Lower leg skin (tissue), 3 donors: ENCODE results near the gene SPDL1.

Experiments used
- POLR2A ChIP-seq, 2 donors: fragments of 450-650 bp; IDR thresholded peaks; one replicate each; pipeline ENCODE4 v1.6.1; 2016 to 2017; ENCODE audit warnings: antibody characterized with exemption in 2 of 2, mild to moderate bottlenecking in 1 of 2, moderate library complexity in 1 of 2
- TF ChIP-seq, protein P1 (sequence below), 3 donors: fragments of 450-650 bp; IDR thresholded peaks; one replicate each; pipeline ENCODE4 v1.5.1; 2016; ENCODE audit warnings: antibody characterized with exemption in 3 of 3, mild to moderate bottlenecking in 3 of 3, moderate library complexity in 2 of 3

GRCh38 chr5:169615561-169615960 is 32.0 kb downstream of the SPDL1 start:
- TF ChIP-seq, protein P1, sequence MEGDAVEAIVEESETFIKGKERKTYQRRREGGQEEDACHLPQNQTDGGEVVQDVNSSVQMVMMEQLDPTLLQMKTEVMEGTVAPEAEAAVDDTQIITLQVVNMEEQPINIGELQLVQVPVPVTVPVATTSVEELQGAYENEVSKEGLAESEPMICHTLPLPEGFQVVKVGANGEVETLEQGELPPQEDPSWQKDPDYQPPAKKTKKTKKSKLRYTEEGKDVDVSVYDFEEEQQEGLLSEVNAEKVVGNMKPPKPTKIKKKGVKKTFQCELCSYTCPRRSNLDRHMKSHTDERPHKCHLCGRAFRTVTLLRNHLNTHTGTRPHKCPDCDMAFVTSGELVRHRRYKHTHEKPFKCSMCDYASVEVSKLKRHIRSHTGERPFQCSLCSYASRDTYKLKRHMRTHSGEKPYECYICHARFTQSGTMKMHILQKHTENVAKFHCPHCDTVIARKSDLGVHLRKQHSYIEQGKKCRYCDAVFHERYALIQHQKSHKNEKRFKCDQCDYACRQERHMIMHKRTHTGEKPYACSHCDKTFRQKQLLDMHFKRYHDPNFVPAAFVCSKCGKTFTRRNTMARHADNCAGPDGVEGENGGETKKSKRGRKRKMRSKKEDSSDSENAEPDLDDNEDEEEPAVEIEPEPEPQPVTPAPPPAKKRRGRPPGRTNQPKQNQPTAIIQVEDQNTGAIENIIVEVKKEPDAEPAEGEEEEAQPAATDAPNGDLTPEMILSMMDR (IDR thresholded peaks at IDR 0.05) = no peak
- no peak for TF ChIP-seq POLR2A (IDR thresholded peaks at IDR 0.05)
